Neural progenitor cell (in vitro differentiated cells): ENCODE measurements around the gene PACSIN3. TPM values are rescaled to one million over a fixed set of nuclear protein-coding genes. Genes with fewer than 3 reads are reported as not detected.

ENCODE experiments used
- DNase-seq: peaks from one replicate; pipeline ENCODE4 v3.0.0-alpha.2; 2016; ENCODE audit warnings: low spot score
- H2AFZ ChIP-seq: fragments of 200-600 bp; sonication (generic); replicated peaks from 2 replicates; pipeline ENCODE4 v1.6.1; 2016; ENCODE audit warnings: antibody characterized with exemption
- H3F3A ChIP-seq: fragments of 200-600 bp; sonication (generic); 2 replicates; pipeline ENCODE4 v1.6.1; 2016; ENCODE audit warnings: antibody characterized with exemption, low read depth
- H3K27ac ChIP-seq: fragments of 200-600 bp; sonication (generic); 2 replicates; pipeline ENCODE4 v1.5.1; 2016; ENCODE audit warnings: mild to moderate bottlenecking
- H3K27me3 ChIP-seq: fragments of 200-600 bp; sonication (generic); 2 replicates; pipeline ENCODE4 v1.6.1; 2016; ENCODE audit warnings: mild to moderate bottlenecking, moderate library complexity
- H3K36me3 ChIP-seq: fragments of 200-600 bp; sonication (generic); 2 replicates; pipeline ENCODE4 v1.5.1; 2016
- H3K4me1 ChIP-seq: fragments of 200-600 bp; sonication (generic); 2 replicates; pipeline ENCODE4 v1.6.1; 2016; ENCODE audit warnings: mixed run types
- H3K4me2 ChIP-seq: fragments of 200-600 bp; sonication (generic); 2 replicates; pipeline ENCODE4 v1.6.1; 2016
- H3K4me3 ChIP-seq: fragments of 200-600 bp; sonication (generic); 2 replicates; pipeline ENCODE4 v1.5.1; 2016
- H3K79me2 ChIP-seq: fragments of 200-600 bp; sonication (generic); 2 replicates; pipeline ENCODE4 v1.6.1; 2016; ENCODE audit warnings: low read depth
- H3K9ac ChIP-seq: fragments of 200-600 bp; sonication (generic); 2 replicates; pipeline ENCODE4 v1.6.1; 2016
- H3K9me3 ChIP-seq: fragments of 200-600 bp; sonication (generic); 2 replicates; pipeline ENCODE4 v1.5.1; 2016; ENCODE audit warnings: low read depth
- H4K20me1 ChIP-seq: fragments of 200-600 bp; sonication (generic); 2 replicates; pipeline ENCODE4 v1.6.1; 2016; ENCODE audit warnings: low read depth
- H3K27ac Mint-ChIP-seq: 3 replicates; pipeline ENCODE4 v1.8.0; 2021; ENCODE audit warnings: mixed read lengths
- H3K27me3 Mint-ChIP-seq: 2 replicates; pipeline ENCODE4 v1.8.0; 2022; ENCODE audit warnings: low read depth, mild to moderate bottlenecking, inconsistent platforms, moderate library complexity, mixed read lengths; ENCODE audit not compliant: insufficient read depth
- H3K36me3 Mint-ChIP-seq: 3 replicates; pipeline ENCODE4 v1.8.0; 2021; ENCODE audit warnings: mixed read lengths
- H3K4me1 Mint-ChIP-seq: 3 replicates; pipeline ENCODE4 v1.8.0; 2021; ENCODE audit warnings: mixed read lengths
- H3K4me3 Mint-ChIP-seq: 3 replicates; pipeline ENCODE4 v1.8.0; 2021; ENCODE audit warnings: mild to moderate bottlenecking, moderate library complexity, mixed read lengths
- H3K9me3 Mint-ChIP-seq: 3 replicates; pipeline ENCODE4 v1.8.0; 2020; ENCODE audit warnings: mixed read lengths
- EZH2 ChIP-seq: fragments of 200-600 bp; sonication (generic); IDR thresholded peaks from 2 replicates; pipeline ENCODE4 v1.6.1; 2017; ENCODE audit warnings: antibody characterized with exemption, mild to moderate bottlenecking, moderate library complexity
- EZH2phosphoT487 ChIP-seq: fragments of 200-600 bp; sonication (generic); IDR thresholded peaks from 2 replicates; pipeline ENCODE4 v1.6.1; 2017; ENCODE audit warnings: antibody characterized with exemption
- total RNA-seq: library from RNA; depleted of rRNA; stranded (reverse); fragments of >200 nt; gene quantifications from 2 replicates; pipeline ENCODE4 v1.2.3, GENCODE V29; 2015; ENCODE audit warnings: low replicate concordance
- TF ChIP-seq, protein P1 (sequence below): fragments of 200-600 bp; sonication (generic); IDR thresholded peaks from 2 replicates; pipeline ENCODE4 v1.5.1; 2017; ENCODE audit warnings: antibody characterized with exemption, mild to moderate bottlenecking

The PACSIN3 gene
- 7.1 and 11.2 TPM in 2 replicates for total RNA-seq

- H3K4me3 ChIP-seq: peak within 1 kb of the TSS; percentile 64
- H3K27me3 ChIP-seq: peaks cover 47% of the 10 kb centered on the region
- peak within 1 kb of the TSS; percentile 83 for H3K4me2 ChIP-seq
- H3K27me3 Mint-ChIP-seq: peaks cover 43% of the 10 kb centered on the region
- DNase-seq: peak; percentile 75
- no peaks in the 10 kb centered on the region for H3K36me3 Mint-ChIP-seq
- no peaks in the 10 kb centered on the region for H3K9me3 Mint-ChIP-seq
- no peaks in the 10 kb centered on the region for H3K36me3 ChIP-seq
- no peak within 1 kb of the TSS for H3K27ac Mint-ChIP-seq
- no peaks in the 10 kb centered on the region for H4K20me1 ChIP-seq
- H3K27ac ChIP-seq: no peak within 1 kb of the TSS
- peaks cover 41% of the 10 kb centered on the region for H3F3A ChIP-seq
- no peaks in the 10 kb centered on the region for H3K79me2 ChIP-seq
- H3K4me1 ChIP-seq: peaks cover 20% of the 10 kb centered on the region
- peaks cover 10% of the 10 kb centered on the region for H3K4me1 Mint-ChIP-seq
- peak within 1 kb of the TSS; percentile 59 for H2AFZ ChIP-seq
- H3K4me3 Mint-ChIP-seq: peak within 1 kb of the TSS; percentile 83
- H3K9ac ChIP-seq: no peak within 1 kb of the TSS
- TF ChIP-seq, protein P1, sequence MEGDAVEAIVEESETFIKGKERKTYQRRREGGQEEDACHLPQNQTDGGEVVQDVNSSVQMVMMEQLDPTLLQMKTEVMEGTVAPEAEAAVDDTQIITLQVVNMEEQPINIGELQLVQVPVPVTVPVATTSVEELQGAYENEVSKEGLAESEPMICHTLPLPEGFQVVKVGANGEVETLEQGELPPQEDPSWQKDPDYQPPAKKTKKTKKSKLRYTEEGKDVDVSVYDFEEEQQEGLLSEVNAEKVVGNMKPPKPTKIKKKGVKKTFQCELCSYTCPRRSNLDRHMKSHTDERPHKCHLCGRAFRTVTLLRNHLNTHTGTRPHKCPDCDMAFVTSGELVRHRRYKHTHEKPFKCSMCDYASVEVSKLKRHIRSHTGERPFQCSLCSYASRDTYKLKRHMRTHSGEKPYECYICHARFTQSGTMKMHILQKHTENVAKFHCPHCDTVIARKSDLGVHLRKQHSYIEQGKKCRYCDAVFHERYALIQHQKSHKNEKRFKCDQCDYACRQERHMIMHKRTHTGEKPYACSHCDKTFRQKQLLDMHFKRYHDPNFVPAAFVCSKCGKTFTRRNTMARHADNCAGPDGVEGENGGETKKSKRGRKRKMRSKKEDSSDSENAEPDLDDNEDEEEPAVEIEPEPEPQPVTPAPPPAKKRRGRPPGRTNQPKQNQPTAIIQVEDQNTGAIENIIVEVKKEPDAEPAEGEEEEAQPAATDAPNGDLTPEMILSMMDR: no peak
- TF ChIP-seq EZH2: no peak
- TF ChIP-seq EZH2phosphoT487: no peak
- H3K9me3 ChIP-seq: no peaks in the 10 kb centered on the region
These were observed at the start of gene PACSIN3 for GRCh38 chr11:47186076-47186699. PACSIN3 (minus strand) TSS chr11:47186434; CDS start chr11:47182727, 3,707 bp downstream.

- Mint-ChIP-seq H3K27ac (no peak overlapping the region), H3K4me3 (no peak overlapping the region), H3K4me1 (peaks cover 10% of the 10 kb centered on the region), H3K27me3 (peaks cover 3% of the 10 kb centered on the region), H3K9me3 (no peaks in the 10 kb centered on the region), H3K36me3 (peaks cover 5% of the 10 kb centered on the region)
- H3K9ac ChIP-seq: no peak overlapping the region
- no peaks in the 10 kb centered on the region for H3F3A ChIP-seq
- H2AFZ ChIP-seq: no peak overlapping the region
- H3K4me2 ChIP-seq: no peak overlapping the region
- TF ChIP-seq EZH2: no peak
- TF ChIP-seq, protein P1: no peak
- TF ChIP-seq EZH2phosphoT487: no peak
- no peaks in the 10 kb centered on the region for H3K4me1 ChIP-seq
- no peak for DNase-seq
- no peaks in the 10 kb centered on the region for H3K27me3 ChIP-seq
- no peaks in the 10 kb centered on the region for H3K79me2 ChIP-seq
- no peaks in the 10 kb centered on the region for H3K36me3 ChIP-seq
- no peak overlapping the region for H3K27ac ChIP-seq
- H3K9me3 ChIP-seq: no peaks in the 10 kb centered on the region
- no peaks in the 10 kb centered on the region for H4K20me1 ChIP-seq
- no peak overlapping the region for H3K4me3 ChIP-seq
These were observed 48.9 kb upstream of the PACSIN3 start for GRCh38 chr11:47235163-47235562.

DNA sequence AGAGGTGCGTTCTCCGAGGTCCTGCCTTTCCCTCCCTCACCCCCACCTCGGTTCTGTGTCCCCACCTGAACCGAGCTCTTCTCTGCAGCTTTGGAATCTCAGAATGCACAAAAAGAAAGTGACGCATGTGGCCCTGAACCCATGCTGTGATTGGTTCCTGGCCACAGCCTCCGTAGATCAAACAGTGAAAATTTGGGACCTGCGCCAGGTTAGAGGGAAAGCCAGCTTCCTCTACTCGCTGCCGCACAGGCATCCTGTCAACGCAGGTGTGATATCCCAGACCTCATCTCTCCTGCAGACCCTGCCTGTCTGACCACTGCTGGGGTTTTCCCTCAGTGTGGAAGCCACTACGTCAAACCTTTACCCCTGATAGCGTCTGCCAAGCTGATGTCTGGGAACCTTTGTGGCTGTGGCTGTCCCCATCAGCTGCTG, 48.5 kb upstream of the PACSIN3 start:
- Histone ChIP-seq H3K27ac (no peak overlapping the region), H2AFZ (no peak overlapping the region), H3K4me2 (no peak overlapping the region), H3K79me2 (no peaks in the 10 kb centered on the region), H4K20me1 (no peaks in the 10 kb centered on the region), H3K4me1 (no peaks in the 10 kb centered on the region), H3K36me3 (no peaks in the 10 kb centered on the region), H3K27me3 (no peaks in the 10 kb centered on the region), H3F3A (no peaks in the 10 kb centered on the region), H3K4me3 (no peak overlapping the region), H3K9me3 (no peaks in the 10 kb centered on the region), H3K9ac (no peak overlapping the region)
- Mint-ChIP-seq H3K4me3 (no peak overlapping the region), H3K36me3 (peaks cover 5% of the 10 kb centered on the region), H3K27me3 (peaks cover 3% of the 10 kb centered on the region), H3K27ac (peak overlapping the region; percentile 29), H3K9me3 (no peaks in the 10 kb centered on the region), H3K4me1 (peaks cover 10% of the 10 kb centered on the region)
- TF ChIP-seq, protein P1: no peak
- TF ChIP-seq EZH2 (no peak), EZH2phosphoT487 (no peak)
- DNase-seq: no peak
